ENCODE measurements around the gene RPS3A. TPM values are rescaled to one million over a fixed set of nuclear protein-coding genes. Genes with fewer than 3 reads are reported as not detected.

RPS3A gene
- total RNA-seq, 1 experiment from 2014 or later, result 2,661 TPM

DNA sequence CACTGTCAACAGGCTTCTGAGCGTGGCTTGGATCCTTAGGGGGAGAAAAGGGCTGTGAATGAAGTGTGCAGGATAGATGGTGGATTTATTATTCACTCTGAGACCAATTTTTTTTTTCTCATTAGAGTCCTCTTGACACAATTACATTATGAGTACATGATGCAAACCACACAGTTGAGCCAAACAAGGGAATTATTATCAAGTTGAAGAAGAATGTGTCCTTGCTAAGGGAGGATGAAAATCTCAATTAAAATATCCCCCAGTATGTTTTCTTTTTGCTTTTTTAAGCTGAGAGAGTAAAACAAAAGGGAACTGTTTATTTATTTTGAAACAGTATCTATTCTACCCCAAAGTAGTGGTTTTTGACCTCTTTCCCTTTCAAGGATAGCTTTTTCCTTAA lies 40.4 kb downstream of the RPS3A start:
- H3K9me3 Mint-ChIP-seq (ENCODE audit: unreplicated experiment), result no peaks in the 10 kb centered on the region
- peaks cover 65% of the 10 kb centered on the region for H3K36me3 Mint-ChIP-seq (ENCODE audit: insufficient read depth, unreplicated experiment)
- ChIA-PET POLR2A (no interaction called here), CTCF (interaction anchor here (1.2 kb wide), 1 partner anchor 36 kb away, joined by 4 read pairs; no protein-coding TSS in a partner anchor)
- TF ChIP-seq, protein P1, sequence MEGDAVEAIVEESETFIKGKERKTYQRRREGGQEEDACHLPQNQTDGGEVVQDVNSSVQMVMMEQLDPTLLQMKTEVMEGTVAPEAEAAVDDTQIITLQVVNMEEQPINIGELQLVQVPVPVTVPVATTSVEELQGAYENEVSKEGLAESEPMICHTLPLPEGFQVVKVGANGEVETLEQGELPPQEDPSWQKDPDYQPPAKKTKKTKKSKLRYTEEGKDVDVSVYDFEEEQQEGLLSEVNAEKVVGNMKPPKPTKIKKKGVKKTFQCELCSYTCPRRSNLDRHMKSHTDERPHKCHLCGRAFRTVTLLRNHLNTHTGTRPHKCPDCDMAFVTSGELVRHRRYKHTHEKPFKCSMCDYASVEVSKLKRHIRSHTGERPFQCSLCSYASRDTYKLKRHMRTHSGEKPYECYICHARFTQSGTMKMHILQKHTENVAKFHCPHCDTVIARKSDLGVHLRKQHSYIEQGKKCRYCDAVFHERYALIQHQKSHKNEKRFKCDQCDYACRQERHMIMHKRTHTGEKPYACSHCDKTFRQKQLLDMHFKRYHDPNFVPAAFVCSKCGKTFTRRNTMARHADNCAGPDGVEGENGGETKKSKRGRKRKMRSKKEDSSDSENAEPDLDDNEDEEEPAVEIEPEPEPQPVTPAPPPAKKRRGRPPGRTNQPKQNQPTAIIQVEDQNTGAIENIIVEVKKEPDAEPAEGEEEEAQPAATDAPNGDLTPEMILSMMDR (IDR thresholded peaks at IDR 0.05; ENCODE audit: unreplicated experiment), result no peak
- BruUV-seq (replicated peaks), result no TSS peak
- H3K4me3 Mint-ChIP-seq (ENCODE audit: unreplicated experiment), result no peak overlapping the region
- H3K4me1 Mint-ChIP-seq (ENCODE audit: insufficient read depth, unreplicated experiment), result no peaks in the 10 kb centered on the region
- H3K27ac Mint-ChIP-seq (ENCODE audit: low read depth, unreplicated experiment), result no peak overlapping the region
- no peak for DNase-seq (ENCODE audit: unreplicated experiment)
- intact Hi-C loops (cut with micrococcal nuclease), result no loop called here
- H3K27me3 Mint-ChIP-seq (ENCODE audit: insufficient read depth, unreplicated experiment), result no peaks in the 10 kb centered on the region

DNA sequence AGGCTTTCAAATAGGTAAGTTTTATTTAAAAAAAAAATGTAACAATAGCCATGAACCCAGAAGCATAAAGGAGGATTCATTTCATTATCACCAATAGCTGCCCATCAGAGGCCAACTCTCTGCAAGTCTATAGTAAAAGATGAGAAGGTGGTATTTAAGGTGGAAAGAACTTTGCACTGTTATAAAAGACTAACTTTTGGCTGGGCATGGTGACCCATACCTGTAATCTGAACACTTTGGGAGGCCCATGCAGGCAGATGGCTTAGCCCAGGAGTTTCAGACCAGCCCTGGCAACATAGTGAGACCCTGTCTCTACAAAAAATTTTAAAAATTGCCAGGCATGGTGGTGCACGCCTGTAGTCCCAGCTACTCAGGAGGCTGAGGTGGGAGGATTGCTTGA lies 43.3 kb downstream of the RPS3A start:
- ChIA-PET POLR2A (no interaction called here), CTCF (interaction anchor here (0.7 kb wide), 1 partner anchor 1243 kb away, joined by 3 read pairs; no protein-coding TSS in a partner anchor)
- H3K27me3 Mint-ChIP-seq (ENCODE audit: insufficient read depth, unreplicated experiment), result no peaks in the 10 kb centered on the region
- no TSS peak for BruUV-seq (replicated peaks)
- peaks cover 72% of the 10 kb centered on the region for H3K36me3 Mint-ChIP-seq (ENCODE audit: insufficient read depth, unreplicated experiment)
- H3K9me3 Mint-ChIP-seq (ENCODE audit: unreplicated experiment), result no peaks in the 10 kb centered on the region
- H3K4me1 Mint-ChIP-seq (ENCODE audit: insufficient read depth, unreplicated experiment), result no peaks in the 10 kb centered on the region
- TF ChIP-seq, protein P1 (IDR thresholded peaks at IDR 0.05; ENCODE audit: unreplicated experiment), result no peak
- DNase-seq (ENCODE audit: unreplicated experiment), result no peak
- intact Hi-C loops (cut with micrococcal nuclease), result no loop called here
- no peak overlapping the region for H3K27ac Mint-ChIP-seq (ENCODE audit: low read depth, unreplicated experiment)
- H3K4me3 Mint-ChIP-seq (ENCODE audit: unreplicated experiment), result no peak overlapping the region

DNA sequence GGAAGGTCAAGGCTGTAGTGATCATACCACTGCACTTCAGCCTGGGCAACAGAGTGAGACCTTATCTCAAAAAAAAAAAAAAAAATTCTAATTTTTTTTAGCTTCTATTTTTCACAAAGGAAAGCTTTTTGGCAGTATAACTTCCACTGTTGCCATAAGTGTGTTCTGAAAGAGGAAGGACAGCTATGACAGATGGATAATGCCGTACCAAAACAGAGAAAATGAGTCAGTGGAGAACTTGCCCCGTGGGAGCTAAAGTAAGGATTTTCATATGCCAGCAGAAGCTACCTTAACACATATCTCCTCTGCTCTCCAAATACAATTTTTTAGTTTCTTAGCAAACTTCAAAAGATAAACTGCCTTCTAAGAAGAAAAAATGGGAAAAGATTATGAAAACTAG lies 43.7 kb downstream of the RPS3A start:
- H3K9me3 Mint-ChIP-seq (ENCODE audit: unreplicated experiment), result no peaks in the 10 kb centered on the region
- no peak overlapping the region for H3K27ac Mint-ChIP-seq (ENCODE audit: low read depth, unreplicated experiment)
- intact Hi-C loops (cut with micrococcal nuclease), result no loop called here
- no peaks in the 10 kb centered on the region for H3K4me1 Mint-ChIP-seq (ENCODE audit: insufficient read depth, unreplicated experiment)
- ChIA-PET CTCF (interaction anchor here (0.7 kb wide), 1 partner anchor 1243 kb away, joined by 3 read pairs; no protein-coding TSS in a partner anchor), POLR2A (no interaction called here)
- H3K36me3 Mint-ChIP-seq (ENCODE audit: insufficient read depth, unreplicated experiment), result peaks cover 72% of the 10 kb centered on the region
- H3K4me3 Mint-ChIP-seq (ENCODE audit: unreplicated experiment), result no peak overlapping the region
- no TSS peak for BruUV-seq (replicated peaks)
- H3K27me3 Mint-ChIP-seq (ENCODE audit: insufficient read depth, unreplicated experiment), result no peaks in the 10 kb centered on the region
- no peak for DNase-seq (ENCODE audit: unreplicated experiment)
- TF ChIP-seq, protein P1 (IDR thresholded peaks at IDR 0.05; ENCODE audit: unreplicated experiment), result no peak

DNA sequence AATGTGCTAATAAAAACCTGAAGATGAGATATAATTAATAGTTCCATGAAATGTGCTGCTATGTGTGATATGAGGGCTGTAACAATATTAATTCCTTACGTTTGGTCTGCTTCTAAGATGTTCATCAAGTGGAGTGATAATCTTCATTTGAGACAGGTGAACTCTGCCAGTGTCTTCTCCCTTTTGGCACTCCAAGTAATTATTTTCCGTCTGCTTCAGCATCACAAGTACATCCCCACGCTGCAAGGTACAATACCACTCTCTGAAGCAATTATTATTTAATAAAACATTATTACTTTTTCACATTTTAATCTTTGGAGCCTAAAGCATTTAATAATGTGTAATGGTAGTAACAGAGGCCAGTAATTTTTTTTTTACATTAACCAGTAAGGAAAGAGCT lies 44.4 kb downstream of the RPS3A start:
- Mint-ChIP-seq H3K9me3 (ENCODE audit: unreplicated experiment) (no peaks in the 10 kb centered on the region), H3K4me1 (ENCODE audit: insufficient read depth, unreplicated experiment) (no peaks in the 10 kb centered on the region), H3K36me3 (ENCODE audit: insufficient read depth, unreplicated experiment) (peaks cover 78% of the 10 kb centered on the region), H3K27ac (ENCODE audit: low read depth, unreplicated experiment) (no peak overlapping the region), H3K27me3 (ENCODE audit: insufficient read depth, unreplicated experiment) (no peaks in the 10 kb centered on the region), H3K4me3 (ENCODE audit: unreplicated experiment) (no peak overlapping the region)
- no peak for DNase-seq (ENCODE audit: unreplicated experiment)
- CTCF ChIA-PET, result interaction anchor here (0.8 kb wide), 1 partner anchor 9 kb away, joined by 3 read pairs; no protein-coding TSS in a partner anchor
- POLR2A ChIA-PET, result interaction anchor here (0.6 kb wide), 1 partner anchor 1298 kb away, joined by 3 read pairs; no protein-coding TSS in a partner anchor
- BruUV-seq (replicated peaks), result no TSS peak
- intact Hi-C loops (cut with micrococcal nuclease), result no loop called here
- TF ChIP-seq, protein P1 (IDR thresholded peaks at IDR 0.05; ENCODE audit: unreplicated experiment), result no peak

Data from MCF 10A (cell line).